HG03060 (cell line): Measurements from ENCODE around the gene F2RL3.
"Not testable (repeated sequence)": the region's sequence is repeated elsewhere in the genome, so short reads cannot be mapped to it uniquely, and the experiment has no call there.

Experiments
- ATAC-seq: cut with Tn5 transposase; IDR thresholded peaks from one replicate; pipeline ENCODE4 v1.9.1; 2021; ENCODE audit warnings: low read depth, moderate number of reproducible peaks; ENCODE audit not compliant: unreplicated experiment

The F2RL3 gene

DNA sequence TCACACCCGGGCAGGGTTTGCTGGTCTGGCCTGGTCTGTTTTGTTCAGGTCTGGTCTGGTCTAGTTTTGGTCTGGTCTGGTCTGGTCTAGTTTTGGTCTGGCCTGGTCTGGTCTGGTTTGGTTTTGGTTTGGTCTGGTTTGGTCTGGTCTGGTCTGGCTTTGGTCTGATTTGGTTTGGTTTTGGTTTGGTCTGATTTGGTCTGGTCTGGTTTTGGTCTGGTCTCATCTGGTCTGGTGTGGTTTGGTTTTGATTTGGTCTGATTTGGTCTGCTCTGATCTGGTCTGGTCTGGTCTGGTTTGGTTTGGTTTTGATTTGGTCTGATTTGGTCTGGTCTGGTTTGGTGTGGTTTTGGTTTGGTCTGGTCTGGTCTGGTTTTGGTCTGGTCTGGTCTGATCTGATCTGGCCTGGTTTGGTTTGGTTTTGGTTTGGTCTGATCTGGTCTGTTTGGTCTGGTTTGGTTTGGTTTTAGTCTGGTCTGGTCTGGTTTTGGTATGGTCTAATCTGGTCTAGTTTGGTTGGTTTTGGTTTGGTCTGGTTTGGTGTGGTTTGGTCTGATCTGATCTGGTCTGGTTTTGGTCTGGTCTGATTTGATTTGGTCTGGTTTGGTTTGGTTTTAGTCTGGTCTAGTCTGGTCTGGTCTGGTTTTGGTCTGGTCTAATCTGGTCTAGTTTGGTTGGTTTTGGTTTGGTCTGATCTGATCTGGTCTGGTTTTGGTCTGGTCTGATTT, 14.4 kb upstream of the F2RL3 start:
- ATAC-seq = no peak

DNA sequence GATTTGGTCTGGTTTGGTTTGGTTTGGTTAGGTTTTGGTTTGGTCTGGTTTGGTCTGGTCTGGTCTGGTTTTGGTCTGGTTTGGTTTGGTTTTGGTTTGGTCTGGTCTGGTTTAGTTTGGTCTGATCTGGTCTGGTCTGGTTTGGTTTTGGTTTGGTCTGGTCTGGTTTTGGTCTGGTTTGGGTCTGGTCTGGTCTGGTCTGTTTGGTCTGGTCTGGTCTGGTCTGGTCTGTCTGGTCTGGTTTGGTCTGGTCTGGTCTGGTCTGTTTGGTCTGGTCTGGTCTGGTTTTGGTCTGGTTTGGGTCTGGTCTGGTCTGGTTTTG, 13.9 kb upstream of the F2RL3 start:
- ATAC-seq = not testable (repeated sequence)

DNA sequence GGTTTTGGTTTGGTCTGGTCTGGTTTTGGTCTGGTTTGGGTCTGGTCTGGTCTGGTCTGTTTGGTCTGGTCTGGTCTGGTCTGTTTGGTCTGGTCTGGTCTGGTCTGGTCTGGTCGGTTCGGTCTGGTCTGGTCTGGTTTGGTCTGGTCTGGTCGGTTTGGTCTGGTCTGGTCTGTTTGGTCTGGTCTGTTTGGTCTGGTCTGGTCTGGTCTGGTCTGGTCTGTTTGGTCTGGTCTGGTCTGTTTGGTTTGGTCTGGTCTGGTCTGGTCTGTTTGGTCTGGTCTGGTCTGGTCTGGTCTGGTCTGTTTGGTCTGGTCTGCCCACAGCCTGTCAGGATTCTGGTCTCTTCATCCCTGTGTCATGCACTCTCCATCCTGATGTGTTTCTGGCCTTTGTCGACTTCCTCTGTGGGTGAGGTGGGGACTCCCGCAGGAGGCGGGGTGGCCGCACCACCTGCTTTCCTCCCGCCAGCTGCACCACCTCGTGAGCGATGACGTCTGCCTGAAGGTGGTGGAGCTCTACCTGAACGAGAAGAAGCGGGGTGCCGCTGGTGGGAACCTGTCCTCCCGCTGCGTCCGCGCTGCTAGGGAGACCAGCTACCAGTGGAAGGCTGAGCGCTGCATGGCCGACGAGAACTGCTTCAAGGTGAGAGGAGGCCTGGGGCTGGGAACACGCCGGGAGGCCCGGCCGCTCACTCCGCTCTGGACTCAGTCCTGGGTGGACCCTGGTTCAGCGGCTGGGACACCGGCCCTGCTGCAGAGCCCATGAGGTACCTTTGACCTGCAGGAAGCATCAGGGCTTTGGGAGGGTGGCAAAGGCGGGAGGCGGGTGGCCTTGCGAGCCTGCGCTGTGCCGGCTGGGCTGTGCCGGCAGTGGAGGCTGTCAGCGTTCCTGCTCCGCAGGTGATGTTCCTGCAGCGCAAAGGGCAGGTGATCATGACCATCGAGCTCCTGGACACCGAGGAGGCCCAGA, 12.9 kb upstream of the F2RL3 start:
- no peak for ATAC-seq

DNA sequence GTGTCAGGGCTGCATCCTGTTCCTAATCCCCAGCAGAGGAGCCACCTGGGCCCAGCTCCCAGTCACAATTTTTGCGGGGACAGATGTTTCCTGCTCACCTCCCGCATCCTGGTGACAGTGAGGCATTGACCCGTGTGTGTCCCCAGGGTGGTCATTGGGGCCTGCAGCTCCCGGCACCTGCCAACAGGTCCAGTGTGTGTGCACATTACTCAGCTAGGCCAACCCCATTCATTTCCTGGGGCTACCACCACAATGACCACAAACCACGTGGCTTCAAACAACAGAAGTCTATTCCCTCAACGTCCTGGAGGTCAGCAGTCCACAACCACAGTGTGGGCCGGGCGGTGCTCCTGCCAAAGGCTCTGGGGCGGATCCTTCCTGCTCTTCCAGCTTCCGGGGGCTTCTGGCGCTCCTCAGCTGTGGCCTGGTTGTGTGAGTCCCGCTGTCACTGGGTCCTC, 11.9 kb upstream of the F2RL3 start:
- no peak for ATAC-seq

DNA sequence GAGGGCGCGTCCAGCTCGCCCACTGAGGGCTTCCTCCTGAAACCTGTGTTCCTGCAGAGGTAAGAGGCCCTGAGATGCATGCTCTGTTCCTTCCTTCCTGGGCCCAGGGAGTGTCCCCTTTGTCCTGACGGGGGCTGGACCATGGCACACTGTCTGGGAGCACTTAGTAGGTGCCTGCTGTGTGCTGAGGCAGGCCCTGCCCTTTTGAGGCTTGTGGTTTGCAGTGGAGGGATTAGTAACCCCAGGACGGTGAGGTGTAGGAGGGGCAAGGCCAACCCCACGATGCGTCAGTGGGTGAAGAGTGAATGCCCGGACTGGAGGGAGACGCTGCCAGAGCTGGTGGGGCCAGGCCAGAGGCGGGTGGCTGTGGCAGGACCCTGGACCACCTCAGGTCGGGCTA, 11.2 kb upstream of the F2RL3 start:
- ATAC-seq = no peak

DNA sequence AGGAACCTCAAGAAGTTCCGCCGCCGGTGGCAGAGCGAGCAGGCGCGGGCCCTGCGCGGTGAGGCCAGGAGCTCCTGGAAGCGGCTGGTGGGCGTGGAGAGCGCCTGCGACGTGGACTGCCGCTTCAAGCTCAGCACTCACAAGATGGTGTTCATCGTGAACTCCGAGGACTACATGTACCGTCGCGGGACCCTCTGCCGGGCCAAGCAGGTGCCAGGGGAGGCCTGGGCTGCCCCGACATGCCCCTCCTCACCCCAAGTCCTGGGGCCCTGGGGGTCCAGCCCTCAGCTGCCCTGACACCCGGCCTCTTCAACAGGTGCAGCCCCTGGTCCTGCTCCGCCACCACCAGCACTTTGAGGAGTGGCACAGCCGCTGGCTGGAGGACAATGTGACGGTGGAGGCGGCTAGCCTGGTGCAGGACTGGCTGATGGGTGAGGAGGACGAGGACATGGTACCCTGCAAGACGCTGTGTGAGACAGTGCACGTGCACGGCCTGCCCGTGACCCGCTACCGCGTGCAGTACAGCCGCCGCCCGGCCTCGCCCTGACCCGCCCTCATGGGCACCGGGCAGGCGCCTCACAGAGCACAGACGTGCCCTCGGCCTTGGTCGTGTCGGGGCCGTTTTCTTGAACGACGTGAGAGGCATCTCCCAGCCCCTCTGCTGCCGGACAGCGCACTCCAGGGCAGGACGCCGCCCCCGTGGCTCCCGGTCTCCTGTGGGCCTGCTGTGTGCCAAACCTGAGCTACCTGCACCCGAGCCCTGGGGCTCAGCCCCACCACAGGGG, 10.4 kb upstream of the F2RL3 start:
- no peak for ATAC-seq

DNA sequence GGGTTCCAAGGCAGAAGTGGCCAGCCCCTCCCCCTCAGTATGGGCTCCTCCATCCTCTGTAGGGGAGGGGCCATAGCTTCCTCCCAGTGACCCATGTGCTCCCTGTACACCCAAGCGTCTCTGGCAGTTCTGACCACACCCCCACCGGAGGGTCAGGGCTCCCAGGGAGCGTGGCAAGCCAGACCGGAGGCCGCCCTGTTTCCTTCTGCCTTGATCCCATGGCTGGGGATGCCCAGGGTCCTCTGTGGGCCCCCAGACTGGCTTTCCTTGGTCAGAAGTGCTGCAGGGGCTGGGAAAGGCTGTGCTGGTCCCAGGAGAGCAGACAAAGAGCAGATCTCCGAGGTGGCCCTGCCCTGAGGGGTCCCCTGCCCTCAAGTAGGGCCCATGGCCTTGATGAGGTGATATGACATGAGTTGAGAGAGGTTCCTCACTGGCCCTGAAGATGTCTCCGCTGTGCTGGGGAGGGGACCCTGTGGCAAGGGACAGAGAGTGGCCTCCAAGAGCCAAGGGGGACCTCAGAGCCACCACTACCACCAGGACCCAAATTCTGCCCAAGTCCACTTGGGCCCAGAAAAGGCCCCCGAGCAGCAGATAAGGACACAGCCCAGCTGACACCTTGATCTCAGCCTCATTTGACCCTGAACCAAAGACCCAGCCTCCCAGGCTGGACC, 7.8 kb upstream of the F2RL3 start:
- no peak for ATAC-seq

DNA sequence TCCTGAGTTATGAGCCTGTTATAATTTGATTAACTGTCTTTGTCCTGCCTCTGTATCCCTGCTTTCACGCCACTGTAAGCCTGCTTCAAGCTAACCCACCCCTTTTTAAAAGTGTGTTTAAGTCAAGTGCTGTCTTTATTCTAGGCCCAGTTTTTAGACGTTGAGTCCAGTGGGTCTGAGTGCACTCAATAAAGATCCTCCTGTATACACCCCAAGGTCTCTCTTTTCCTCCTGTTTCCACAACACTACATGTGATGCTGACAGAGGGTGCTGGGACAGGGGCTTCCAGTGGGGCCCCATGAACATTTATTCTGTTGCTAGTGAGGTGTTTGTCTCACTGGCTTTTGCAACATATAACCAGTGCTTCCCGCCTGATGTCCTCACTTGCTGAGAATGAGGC, 6.7 kb upstream of the F2RL3 start:
- no peak for ATAC-seq

DNA sequence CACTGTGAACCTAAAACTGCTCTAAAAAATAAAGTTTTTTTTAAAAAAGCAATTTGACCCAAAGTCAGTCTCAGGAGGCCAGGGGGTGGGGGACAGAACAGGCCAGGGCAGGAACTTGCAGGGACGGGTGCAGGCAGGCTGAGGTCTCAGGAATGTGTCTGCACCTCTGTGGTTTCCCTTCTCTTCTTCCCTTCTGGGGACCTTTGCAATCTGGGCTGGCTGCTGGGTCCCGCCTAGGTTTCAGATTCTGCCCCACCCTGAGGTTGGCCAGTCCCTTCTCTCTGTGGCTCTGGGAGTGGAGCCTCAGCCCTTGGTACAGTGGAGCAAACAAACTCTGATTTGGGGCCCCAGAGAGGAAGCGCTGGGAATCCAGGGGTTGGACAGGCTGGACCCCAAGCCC, 5.3 kb upstream of the F2RL3 start:
- ATAC-seq = no peak

DNA sequence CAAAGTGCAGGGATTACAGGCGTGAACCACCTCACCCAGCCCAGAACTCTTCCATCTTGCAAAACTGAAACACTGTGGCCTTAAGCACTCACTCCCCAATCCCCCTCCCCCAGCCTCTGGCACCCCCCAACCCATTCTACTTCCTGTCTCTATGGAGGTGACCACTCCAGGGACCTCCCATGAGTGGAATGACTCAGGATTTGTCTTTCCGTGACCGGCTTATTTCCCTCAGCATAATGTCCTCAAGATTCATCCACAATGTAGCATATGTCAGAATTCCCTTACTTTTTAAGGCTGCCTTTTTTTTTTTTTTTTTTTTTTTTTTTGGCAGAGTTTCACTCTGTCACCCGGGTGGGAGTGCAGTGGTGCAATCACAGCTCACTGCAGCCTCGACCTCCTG, 3.6 kb upstream of the F2RL3 start:
- no peak for ATAC-seq

DNA sequence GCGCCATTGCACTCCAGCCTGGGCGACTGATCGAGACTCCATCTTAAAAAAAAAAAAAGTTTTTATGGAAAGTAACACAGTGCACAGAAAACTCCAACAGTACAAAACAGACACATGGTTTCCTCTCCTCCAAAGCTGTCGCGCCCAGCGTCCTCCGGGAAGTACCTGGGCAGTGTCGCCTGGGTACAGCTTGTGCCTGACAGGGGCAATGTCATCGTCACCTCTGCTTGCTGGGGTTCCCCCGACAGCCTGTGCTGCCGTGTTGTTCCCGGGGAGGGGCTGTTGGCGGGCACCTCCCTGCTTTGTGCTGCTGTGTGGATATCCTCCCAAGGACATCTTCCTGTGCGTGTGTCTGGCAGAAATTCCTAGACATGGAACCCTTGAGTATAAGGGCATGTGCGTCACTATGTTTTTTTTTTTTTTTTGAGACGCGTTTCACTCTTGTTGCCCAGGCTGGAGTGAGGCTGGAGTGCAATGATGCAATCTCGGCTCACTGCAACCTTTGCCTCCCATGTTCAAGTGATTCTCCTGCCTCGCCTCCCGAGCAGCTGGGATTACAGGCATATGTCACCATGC, 2.4 kb upstream of the F2RL3 start:
- ATAC-seq = no peak

DNA sequence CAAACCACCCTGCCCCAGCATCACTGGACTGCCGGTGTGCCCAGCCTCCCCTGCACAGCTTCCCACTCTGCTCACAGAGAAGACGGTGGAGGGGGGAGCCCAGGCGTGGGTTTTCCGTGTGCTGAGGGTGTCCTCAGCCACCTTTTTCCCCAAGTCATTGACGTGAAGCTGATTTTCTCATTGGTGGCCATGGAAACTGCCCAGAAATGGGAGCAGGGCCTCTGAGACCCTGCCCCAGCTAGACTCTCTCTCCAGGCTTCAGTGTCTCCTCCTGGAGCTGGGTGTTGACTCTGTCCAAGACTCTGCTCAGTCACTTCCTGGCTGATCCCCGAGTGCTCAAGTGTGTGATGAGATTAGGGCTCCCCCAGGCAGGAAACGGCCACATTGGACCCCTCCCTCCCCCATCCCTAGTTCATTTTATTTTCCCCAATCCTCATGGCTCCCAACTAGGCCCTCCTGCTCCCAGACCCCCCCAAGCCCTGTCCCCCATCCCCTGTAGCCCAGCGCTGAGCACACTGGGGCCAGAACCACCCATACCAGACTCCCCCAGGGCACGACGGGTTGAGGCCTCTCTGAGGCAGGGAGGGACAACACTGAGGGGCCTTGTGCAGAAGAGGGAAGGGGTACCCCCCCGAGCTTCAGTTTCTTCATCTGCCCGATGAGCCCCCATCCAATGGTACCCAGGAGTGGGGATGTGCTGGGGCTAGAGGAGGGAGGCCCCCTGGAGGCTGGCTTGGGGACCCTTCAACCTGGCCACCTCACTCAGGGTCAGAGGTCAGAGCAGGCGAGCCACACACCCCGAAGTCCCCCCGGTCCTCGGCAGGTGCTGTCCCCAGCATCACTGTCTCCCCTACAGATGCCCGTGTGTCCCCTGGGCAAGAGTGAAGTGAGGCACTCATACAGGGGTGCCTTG, 1.2 kb upstream of the F2RL3 start:
- no peak for ATAC-seq

DNA sequence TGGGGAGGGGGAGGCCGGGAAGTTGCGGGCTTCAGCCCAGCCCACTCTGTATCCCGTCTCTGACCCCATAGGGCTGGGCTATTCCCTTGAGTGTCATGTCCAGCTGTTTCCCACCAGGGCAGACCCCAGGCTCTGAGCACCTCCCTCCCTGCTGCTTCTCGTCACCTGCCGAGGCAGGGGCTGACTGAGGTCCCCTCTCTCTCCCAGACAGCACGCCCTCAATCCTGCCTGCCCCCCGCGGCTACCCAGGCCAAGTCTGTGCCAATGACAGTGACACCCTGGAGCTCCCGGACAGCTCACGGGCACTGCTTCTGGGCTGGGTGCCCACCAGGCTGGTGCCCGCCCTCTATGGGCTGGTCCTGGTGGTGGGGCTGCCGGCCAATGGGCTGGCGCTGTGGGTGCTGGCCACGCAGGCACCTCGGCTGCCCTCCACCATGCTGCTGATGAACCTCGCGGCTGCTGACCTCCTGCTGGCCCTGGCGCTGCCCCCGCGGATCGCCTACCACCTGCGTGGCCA, 625 bp downstream of the F2RL3 start:
- no peak for ATAC-seq

DNA sequence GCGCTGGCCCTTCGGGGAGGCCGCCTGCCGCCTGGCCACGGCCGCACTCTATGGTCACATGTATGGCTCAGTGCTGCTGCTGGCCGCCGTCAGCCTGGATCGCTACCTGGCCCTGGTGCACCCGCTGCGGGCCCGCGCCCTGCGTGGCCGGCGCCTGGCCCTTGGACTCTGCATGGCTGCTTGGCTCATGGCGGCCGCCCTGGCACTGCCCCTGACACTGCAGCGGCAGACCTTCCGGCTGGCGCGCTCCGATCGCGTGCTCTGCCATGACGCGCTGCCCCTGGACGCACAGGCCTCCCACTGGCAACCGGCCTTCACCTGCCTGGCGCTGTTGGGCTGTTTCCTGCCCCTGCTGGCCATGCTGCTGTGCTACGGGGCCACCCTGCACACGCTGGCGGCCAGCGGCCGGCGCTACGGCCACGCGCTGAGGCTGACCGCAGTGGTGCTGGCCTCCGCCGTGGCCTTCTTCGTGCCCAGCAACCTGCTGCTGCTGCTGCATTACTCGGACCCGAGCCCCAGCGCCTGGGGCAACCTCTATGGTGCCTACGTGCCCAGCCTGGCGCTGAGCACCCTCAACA, 1.2 kb downstream of the F2RL3 start:
- ATAC-seq = no peak

DNA sequence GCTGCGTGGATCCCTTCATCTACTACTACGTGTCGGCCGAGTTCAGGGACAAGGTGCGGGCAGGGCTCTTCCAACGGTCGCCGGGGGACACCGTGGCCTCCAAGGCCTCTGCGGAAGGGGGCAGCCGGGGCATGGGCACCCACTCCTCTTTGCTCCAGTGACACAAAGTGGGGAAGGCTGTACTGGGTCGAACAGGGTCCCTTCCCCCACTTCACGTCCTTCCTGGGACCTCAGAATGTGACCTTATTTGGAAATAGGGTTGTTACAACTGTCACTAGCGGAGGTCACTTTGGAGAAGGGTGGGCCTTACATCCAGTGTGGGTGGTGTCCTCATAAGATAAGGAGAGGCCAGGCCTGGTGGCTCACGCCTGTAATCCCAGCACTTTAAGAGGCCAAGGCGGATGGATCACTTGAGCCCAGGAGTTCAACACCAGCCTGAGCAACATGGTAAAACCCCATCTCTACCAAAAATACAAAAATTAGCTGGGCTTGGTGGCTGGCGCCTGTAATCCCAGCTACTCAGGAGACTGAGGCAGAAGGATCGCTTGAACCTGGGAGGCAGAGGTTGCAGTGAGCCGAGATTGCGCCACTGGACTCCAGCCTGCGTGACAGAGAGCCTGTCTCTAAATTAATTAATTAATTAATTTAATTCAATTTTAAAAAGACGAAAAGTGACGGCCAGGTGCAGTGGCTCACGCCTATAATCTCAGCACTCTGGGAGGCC, 1.8 kb downstream of the F2RL3 start:
- no peak for ATAC-seq

DNA sequence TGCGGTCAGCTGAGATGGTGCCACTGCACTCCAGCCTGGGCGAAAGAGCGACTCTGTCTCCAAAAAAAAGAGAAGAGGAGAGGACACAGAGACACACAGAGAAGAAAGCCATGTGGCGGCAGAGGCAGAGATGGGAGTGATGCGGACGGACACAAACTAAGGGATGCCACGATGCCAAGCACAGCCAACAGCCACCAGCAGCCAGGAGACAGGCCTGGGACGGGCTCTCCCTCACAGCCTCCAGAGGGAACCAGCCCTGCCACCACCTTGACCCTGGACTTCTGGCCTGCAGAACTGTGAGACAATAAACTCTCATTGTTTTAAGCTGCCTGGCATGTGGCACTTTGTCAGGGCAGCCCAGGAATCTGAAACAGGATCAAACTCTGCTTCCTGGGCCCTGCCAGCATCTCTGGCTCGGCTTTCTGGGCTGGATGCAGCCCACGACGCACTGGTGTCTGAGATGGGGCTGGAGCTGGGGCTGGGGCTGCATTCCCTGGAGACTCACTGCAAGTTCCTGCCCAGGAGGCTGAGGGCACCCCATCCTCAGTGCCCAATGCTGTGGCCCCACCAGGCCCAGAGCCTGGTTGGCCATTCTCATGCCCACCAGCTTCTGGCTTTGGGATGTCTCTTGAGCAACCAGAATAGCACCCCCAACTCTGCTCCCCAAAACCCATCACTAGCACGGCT, 3.0 kb downstream of the F2RL3 start:
- no peak for ATAC-seq

DNA sequence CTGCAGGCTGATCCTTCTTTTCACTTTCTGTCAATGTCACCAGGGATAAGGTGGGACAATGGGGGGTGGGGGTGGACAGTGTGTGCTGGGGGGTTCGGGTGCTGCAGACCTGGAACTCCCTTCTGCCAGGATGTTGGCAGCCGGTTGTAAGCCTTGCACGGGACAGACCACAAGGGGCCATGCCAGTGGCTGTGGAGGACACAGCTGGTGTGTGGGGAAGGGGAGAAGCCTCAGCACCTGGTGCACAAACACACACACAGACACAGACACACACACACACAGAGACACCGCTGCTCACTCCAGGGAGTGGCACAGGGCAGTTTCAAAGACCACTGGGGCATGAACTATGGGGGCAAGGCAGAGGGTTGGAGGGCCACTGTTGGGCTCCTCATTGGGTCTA, 3.6 kb downstream of the F2RL3 start:
- no peak for ATAC-seq
